ENCODE results near the gene PIK3CB.
"Not testable (repeated sequence)": the region's sequence is repeated elsewhere in the genome, so short reads cannot be mapped to it uniquely, and the experiment has no call there.

Gene PIK3CB

DNA sequence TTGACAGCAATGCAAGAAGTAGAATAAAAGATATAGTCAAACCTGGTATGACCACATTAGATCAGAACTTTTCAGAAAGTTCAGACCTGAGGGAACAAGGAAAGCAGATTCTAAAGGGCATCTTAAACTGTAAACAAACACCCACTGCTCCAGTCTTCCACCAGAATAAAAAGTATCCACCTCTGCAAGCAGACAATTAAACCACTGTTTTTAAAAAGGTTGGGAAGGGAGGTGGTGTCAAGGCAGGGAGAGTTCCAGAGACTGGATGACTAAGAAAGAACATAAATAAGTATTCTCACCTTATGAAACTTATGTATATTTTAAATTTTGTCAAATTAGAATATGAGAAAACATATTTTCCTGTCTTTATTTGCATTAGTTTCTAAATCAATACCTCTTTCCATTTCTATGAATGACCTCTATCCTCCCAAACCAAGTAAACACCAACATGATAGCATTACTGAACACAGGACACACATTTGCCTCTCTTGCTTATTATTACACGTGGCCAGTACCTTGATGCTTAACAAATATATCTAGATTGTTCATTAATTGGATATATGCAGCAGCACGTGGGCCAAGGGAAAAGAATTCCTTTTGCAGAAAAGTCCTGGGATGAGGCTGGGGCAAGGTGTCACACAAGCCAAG lies 31.6 kb downstream of the PIK3CB start:
- DNase-seq (ENCODE audit: low spot score): no peak

DNA sequence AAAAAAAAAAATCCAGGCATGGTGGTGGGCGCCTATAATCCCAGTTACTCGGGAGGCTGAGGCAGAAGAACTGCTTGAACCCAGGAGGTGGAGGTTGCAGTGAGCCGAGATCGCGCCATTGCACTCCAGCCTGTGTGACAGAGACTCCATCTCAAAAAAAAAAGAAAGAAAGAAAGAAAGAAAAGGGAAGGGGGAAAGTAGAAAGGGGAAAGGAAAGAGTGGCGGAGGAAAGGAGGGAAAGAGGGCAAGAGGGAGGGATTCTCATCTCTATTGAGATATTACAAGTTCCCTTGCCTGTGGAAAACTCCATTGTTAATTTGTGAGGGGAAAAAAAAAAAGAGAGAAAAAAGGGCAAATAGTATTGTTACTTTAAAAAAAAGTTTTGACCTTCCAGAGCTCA lies 32.5 kb downstream of the PIK3CB start:
- not testable (repeated sequence) for DNase-seq (ENCODE audit: low spot score)

DNA sequence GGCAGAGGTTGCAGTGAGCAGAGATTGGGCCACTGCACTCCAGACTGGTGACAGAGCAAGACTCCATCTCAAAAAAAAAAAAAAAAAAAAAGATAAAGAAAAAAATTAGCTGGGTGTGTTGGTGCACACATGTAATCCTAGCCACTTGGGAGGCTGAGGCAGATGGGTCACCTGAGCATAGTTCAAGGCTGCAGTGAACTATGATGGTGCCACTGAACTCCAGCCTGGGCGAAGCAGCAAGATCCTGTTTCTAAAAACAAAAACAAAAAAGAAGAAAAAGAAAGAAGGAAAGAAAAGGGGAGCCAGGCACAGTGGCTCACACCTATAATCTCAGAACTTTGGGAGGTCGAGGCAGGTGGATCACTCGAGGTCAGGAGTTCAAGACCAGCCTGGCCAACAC lies 32.9 kb downstream of the PIK3CB start:
- no peak for DNase-seq (ENCODE audit: low spot score)

GRCh38 chr3:138800248-138800647 lies 34.5 kb downstream of the PIK3CB start:
- DNase-seq (ENCODE audit: low spot score): no peak

- DNase-seq (ENCODE audit: low spot score): no peak
Measured at GRCh38 chr3:138799822-138800221, 34.9 kb downstream of the PIK3CB start.

DNA sequence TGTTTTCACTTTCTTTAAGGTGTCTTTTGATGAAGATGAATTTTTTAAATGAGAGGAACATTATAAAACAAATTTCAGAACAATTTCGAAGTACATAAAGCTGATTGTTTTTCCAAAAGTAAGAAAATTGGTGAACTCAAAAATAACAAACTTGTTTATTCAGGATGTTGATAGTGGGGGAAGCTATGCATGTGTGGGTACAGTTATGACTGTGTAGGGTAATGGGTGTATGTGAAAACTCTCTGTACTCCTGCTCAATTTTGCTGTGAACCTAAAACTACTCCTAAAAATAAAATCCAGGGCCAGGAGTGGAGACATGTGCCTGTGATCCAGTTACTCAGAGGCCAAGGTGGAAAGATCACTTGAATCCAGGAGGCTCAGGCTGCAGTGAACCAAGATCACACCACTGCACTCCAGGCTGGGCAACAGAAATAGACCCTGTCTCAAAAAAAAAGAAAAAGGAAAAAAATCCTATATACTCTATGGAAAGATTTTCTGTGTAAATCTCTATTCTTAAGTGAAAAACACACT lies 37.2 kb downstream of the PIK3CB start:
- DNase-seq (ENCODE audit: low spot score): no peak

DNA sequence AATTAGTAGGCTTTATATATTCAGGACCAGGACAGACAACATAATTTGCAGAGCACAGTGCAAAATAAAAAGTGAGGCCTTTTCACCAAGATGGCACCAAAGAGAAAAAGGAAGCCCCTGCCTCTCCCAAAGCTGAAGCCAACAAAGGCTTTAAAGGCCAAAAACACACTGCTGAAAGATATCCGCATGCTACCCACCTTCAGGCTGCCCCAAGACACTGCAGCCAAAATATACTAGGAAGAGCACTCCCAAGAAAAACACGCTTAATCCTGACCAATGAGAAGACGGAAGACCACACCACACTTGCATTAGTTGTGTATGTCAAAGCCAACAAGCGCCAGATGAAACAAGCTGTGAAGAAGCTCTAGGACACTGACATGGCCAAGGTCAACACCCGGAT lies 38.0 kb downstream of the PIK3CB start:
- DNase-seq (ENCODE audit: low spot score): no peak

DNA sequence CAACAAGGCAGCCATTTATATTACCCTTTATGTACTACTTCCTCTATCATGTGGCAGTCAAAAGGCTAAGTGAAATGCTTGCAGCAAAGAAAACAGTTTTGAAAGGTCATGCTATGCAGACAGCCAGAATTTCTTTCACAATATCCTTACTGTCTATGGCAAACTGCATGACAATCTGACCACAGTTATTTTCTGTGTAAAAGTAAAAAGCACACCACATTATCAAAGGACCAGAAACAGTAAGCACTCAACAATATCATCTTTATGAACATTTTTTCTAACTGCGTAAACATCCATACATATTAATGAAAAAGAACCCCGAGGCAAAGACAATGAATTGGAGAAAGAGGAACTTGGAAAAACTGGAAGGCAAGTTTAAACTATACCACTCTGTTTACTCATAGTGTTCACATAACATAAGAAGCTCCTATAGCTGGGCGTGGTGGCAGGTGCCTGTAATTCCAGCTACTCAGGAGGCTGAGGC lies 47.9 kb downstream of the PIK3CB start:
- no peak for DNase-seq (ENCODE audit: low spot score)

GRCh38 chr3:138785951-138786350 lies 48.8 kb downstream of the PIK3CB start:
- no peak for DNase-seq (ENCODE audit: low spot score)

GRCh38 chr3:138785362-138785857 lies 49.3 kb downstream of the PIK3CB start:
- DNase-seq (ENCODE audit: low spot score): not testable (repeated sequence)

DNA sequence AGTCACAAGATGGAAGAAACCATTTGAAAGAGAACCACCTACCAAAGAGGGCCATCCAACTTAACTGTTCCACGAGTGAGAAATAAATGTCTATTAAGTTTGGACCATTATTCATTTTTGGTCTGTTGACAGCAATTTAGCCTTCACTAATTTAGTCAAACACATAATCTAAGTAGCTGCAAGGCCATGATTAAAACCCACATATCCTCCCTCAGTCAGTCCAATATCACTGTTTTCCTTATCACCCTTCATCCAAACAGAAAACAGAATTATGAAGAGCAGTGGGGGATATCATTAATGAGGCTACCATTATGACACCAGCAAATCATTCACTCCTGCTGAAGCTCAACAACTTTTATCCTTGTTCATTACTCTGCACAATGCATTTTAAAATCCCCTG lies 52.0 kb downstream of the PIK3CB start:
- no peak for DNase-seq (ENCODE audit: low spot score)

- no peak for DNase-seq (ENCODE audit: low spot score)
Measured at GRCh38 chr3:138781012-138781470, 53.7 kb downstream of the PIK3CB start.

DNA sequence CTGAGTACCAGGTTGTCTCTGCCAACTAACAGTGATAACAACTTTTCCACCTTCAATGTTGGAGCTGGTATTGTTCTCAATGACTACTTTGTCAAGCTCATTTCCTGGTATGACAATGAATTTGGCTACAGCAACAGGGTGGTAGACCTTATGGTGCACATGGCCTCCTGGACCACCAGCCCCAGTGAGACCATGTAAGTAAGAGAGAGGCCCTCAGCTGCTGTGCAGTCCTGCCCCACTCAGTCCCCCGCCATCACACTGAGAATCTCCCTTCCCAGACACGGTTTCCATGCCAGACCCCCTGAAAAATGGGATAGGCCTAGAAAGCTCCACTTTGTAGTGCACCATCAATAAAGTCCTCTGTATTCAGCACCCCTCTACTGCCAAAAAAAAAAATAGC lies 56.1 kb downstream of the PIK3CB start:
- no peak for DNase-seq (ENCODE audit: low spot score)

DNA sequence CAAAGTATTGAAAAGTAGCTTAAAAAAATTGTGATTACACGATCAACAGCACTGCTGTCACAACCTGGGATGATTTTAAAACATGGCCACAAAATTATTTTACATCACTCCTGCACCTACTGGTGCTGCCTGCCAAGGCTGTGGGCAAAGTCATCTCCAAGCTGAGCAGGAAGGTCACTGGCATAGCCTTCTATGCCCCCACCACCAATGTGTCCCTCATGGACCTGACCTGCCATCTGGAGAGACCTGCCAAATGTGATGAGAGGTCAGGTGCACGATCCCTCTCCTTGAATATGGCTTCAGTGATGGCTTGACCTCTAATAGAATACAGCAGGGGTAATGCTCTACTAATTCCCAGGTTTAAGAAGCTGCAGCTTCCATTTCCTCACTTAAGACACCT lies 57.8 kb downstream of the PIK3CB start:
- DNase-seq (ENCODE audit: low spot score): no peak

DNA sequence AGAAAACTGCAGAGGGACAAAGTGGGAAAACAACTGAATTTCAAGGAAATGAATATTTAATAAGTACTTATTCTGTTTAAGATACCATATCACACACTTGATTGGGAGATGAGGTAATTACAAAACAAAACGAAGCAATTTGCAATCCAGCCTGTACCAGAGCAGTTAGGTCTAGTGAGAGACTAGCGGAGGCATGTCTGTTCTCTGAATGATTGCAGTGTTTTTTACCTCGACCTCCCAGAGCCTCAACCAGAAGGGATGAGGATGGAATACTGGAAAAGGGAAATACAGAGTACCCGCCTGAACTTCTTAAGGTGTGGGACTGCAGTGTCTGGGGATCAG lies 59.5 kb downstream of the PIK3CB start:
- no peak for DNase-seq (ENCODE audit: low spot score)

- DNase-seq (ENCODE audit: low spot score): no peak
Measured at GRCh38 chr3:138774529-138775253, 60.0 kb downstream of the PIK3CB start.

GRCh38 chr3:138771585-138771984 lies 63.1 kb downstream of the PIK3CB start:
- DNase-seq (ENCODE audit: low spot score): no peak

- DNase-seq (ENCODE audit: low spot score): no peak
Measured at GRCh38 chr3:138769616-138770015, 65.1 kb downstream of the PIK3CB start.

GRCh38 chr3:138768946-138769345 lies 65.8 kb downstream of the PIK3CB start:
- no peak for DNase-seq (ENCODE audit: low spot score)

DNA sequence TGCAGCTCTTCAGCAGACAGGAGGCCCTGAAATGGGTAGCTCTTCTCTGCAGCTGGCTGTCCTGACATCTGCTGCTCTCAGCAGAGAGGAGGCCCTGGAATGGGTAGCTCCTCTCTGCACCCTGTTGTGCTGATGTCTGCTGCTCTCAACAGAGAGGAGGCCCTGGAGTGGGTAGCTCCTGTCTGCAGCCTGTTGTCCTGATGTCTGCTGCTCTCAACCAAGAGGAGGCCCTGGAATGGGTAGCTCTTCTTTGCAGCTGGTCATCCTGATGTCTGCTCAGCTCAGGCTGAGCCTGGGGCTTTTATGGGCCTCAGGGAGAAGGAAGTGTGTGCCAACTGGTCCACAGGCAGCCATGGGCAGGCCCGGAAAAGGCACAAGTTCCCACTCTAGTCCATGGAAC lies 66.6 kb downstream of the PIK3CB start:
- no peak for DNase-seq (ENCODE audit: low spot score)

- DNase-seq (ENCODE audit: low spot score): no peak
Measured at GRCh38 chr3:138767498-138768104, 67.1 kb downstream of the PIK3CB start.

DNA sequence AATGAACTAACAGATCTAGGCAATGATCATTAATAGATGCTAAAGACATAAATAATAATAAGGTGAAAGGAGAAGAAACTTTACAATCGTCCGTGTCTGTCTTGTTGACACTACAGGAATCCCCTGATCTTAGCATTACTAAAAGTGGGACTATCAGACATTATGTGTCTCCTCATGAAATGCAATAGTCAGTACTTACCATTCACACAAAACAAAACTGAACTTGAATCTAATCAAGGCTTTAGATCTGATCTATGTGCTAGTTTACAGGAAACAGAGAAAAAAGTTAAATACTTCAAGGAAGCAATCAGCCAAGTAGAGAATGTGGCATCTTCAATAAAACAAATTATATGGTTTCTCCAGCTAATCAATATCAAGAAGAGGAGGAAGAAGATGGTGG lies 73.7 kb downstream of the PIK3CB start:
- DNase-seq (ENCODE audit: low spot score): no peak

DNA sequence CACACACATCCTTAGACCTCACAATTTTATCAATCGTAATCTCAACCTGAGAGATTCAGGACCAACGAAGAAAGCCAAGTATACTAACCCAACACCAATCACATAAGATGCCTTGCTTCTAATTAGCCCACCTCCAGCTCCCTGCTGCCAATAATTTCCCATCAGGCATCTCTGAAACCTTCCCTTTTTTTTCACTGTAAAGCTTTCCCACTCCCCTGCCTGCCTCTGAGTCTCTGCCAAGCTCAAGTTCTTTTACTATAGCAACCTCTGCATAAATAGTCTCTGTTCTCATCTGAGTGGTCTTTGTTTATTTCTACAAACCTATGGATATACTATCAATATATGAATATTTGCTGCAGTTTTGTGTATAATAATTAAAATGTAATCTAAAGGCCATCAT lies 86.5 kb downstream of the PIK3CB start:
- no peak for DNase-seq (ENCODE audit: low spot score)

Measured in ecto neural progenitor cell (in vitro differentiated cells).